Vagina (tissue), 2 donors: ENCODE measurements around the gene SAT1. TPM values are rescaled to one million over a fixed set of nuclear protein-coding genes. Genes with fewer than 3 reads are reported as not detected.

Source experiments
- DNase-seq, 2 donors: peaks; one replicate each; pipeline ENCODE4 v3.0.0-alpha.2; 2017; ENCODE audit errors: extremely low spot score in 2 of 2
- H3K27ac ChIP-seq: fragments of 200-600 bp; sonication (generic); one replicate; pipeline ENCODE4 v1.5.1; 2019
- H3K27me3 ChIP-seq: fragments of 200-600 bp; sonication (generic); one replicate; pipeline ENCODE4 v1.5.1; 2019
- H3K36me3 ChIP-seq, 2 donors: fragments of 200-600 bp; sonication (generic); one replicate each; pipeline ENCODE4 v1.5.1; 2017 to 2019
- H3K4me1 ChIP-seq: fragments of 200-600 bp; sonication (generic); one replicate; pipeline ENCODE4 v1.5.1; 2019
- H3K4me3 ChIP-seq, 2 donors: fragments of 200-600 bp; sonication (generic); 1 replicate in 1 of 2; 2 replicates in 1 of 2; pipeline ENCODE4 v1.5.1; 2016 to 2019
- H3K9me3 ChIP-seq: fragments of 200-600 bp; sonication (generic); one replicate; pipeline ENCODE4 v1.5.1; 2019
- POLR2A ChIP-seq, 2 donors: fragments of 450-650 bp; IDR thresholded peaks; one replicate each; pipeline ENCODE4 v1.6.1; 2017; ENCODE audit warnings: antibody characterized with exemption in 2 of 2, mild to moderate bottlenecking in 2 of 2, moderate library complexity in 2 of 2
- POLR2AphosphoS5 ChIP-seq, 2 donors: sonication (generic); formaldehyde crosslinking; IDR thresholded peaks; one replicate each; pipeline ENCODE4 v1.9.0; 2017; ENCODE audit warnings: antibody characterized with exemption in 2 of 2, mild to moderate bottlenecking in 2 of 2, low read depth in 1 of 2; ENCODE audit not compliant: insufficient read depth in 1 of 2
- intact Hi-C: fragments of 100-400 bp; cut with DNase I; formaldehyde crosslinking; loops from one replicate; pipeline ENCODE4 v1.15.1; 2023
- total RNA-seq: library from RNA; depleted of rRNA; stranded (reverse); fragments of >200 nt; gene quantifications from one replicate; pipeline ENCODE4 v1.2.3, GENCODE V29; 2016
- TF ChIP-seq, protein P1 (sequence below), 3 experiments: fragments of 450-650 bp in 2 of 3; fragments of 200-600 bp in 1 of 3; sonication (generic) in 1 of 3; IDR thresholded peaks; one replicate each; pipeline ENCODE4 v1.5.1; 2017 to 2019; ENCODE audit warnings: antibody characterized with exemption in 3 of 3, mild to moderate bottlenecking in 2 of 3, moderate library complexity in 2 of 3

The SAT1 gene
- total RNA-seq = 389 TPM

DNA sequence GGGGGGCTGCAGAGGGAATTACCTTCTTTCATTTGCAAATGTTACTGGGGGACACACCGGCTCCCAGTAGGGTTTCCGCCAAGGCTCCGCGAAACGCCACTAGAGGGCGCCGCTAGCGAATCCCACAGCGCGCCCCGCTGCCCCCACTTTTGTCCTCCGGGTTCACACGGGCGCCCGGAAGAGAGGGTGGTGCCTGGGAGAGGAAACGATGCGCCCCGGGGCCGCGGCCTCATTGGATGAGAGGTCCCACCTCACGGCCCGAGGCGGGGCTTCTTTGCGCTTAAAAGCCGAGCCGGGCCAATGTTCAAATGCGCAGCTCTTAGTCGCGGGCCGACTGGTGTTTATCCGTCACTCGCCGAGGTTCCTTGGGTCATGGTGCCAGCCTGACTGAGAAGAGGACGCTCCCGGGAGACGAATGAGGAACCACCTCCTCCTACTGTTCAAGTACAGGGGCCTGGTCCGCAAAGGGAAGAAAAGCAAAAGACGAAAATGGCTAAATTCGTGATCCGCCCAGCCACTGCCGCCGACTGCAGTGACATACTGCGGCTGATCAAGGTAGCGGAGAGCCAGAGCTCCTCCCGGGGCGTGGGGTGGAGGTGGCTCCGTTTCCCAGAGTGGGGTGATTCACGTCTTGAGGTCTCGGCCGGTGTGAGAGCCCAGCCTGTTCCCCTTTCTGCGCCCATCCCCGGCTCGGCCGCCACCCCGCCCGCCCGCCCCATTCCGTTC is at the start of gene SAT1:
SAT1 (plus strand) TSS at position 311 of the 726 bp plus-strand sequence; CDS start at position 490, 179 bp downstream.
- H3K27ac ChIP-seq = peak within 1 kb of the TSS; percentile 94
- peak within 1 kb of the TSS; percentile 51 to 64 for H3K4me3 ChIP-seq
- intact Hi-C loops = loop anchor here (5.0 kb wide), 1 partner anchor 119 kb away; no protein-coding TSS in a partner anchor
- no peaks in the 10 kb centered on the region for H3K9me3 ChIP-seq
- TF ChIP-seq POLR2AphosphoS5 (IDR thresholded peaks at IDR 0.05; ENCODE audit: insufficient read depth in 1 of 2, low read depth in 1 of 2) (peak; percentile 72 to 99), POLR2A (IDR thresholded peaks at IDR 0.05) (peak in 1 of 2 donors; percentile 97)
- TF ChIP-seq, protein P1, sequence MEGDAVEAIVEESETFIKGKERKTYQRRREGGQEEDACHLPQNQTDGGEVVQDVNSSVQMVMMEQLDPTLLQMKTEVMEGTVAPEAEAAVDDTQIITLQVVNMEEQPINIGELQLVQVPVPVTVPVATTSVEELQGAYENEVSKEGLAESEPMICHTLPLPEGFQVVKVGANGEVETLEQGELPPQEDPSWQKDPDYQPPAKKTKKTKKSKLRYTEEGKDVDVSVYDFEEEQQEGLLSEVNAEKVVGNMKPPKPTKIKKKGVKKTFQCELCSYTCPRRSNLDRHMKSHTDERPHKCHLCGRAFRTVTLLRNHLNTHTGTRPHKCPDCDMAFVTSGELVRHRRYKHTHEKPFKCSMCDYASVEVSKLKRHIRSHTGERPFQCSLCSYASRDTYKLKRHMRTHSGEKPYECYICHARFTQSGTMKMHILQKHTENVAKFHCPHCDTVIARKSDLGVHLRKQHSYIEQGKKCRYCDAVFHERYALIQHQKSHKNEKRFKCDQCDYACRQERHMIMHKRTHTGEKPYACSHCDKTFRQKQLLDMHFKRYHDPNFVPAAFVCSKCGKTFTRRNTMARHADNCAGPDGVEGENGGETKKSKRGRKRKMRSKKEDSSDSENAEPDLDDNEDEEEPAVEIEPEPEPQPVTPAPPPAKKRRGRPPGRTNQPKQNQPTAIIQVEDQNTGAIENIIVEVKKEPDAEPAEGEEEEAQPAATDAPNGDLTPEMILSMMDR (IDR thresholded peaks at IDR 0.05) = peak; percentile 36 to 68 (median 58)
- no peaks in the 10 kb centered on the region for H3K4me1 ChIP-seq
- H3K36me3 ChIP-seq = no peaks in the 10 kb centered on the region
- peak; percentile 96 to 97 for DNase-seq
- H3K27me3 ChIP-seq = no peaks in the 10 kb centered on the region

GRCh38 chrX:23736030-23736429 is 46.9 kb upstream of the SAT1 start:
- no peaks in the 10 kb centered on the region for H3K9me3 ChIP-seq
- H3K4me1 ChIP-seq = no peaks in the 10 kb centered on the region
- intact Hi-C loops = no loop called here
- TF ChIP-seq POLR2A (IDR thresholded peaks at IDR 0.05) (no peak), POLR2AphosphoS5 (IDR thresholded peaks at IDR 0.05; ENCODE audit: insufficient read depth in 1 of 2, low read depth in 1 of 2) (no peak)
- TF ChIP-seq, protein P1 (IDR thresholded peaks at IDR 0.05) = no peak
- no peak for DNase-seq
- H3K4me3 ChIP-seq = no peak overlapping the region
- no peaks in the 10 kb centered on the region for H3K27me3 ChIP-seq
- no peak overlapping the region for H3K27ac ChIP-seq
- H3K36me3 ChIP-seq = peaks cover 0 to under 1% of the 10 kb centered on the region in 2 donors

- Histone ChIP-seq H3K9me3 (no peaks in the 10 kb centered on the region), H3K36me3 (no peaks in the 10 kb centered on the region), H3K4me3 (no peak overlapping the region), H3K27me3 (no peaks in the 10 kb centered on the region), H3K27ac (no peak overlapping the region), H3K4me1 (peaks cover 6% of the 10 kb centered on the region)
- intact Hi-C loops = no loop called here
- no peak for DNase-seq
- TF ChIP-seq, protein P1 (IDR thresholded peaks at IDR 0.05) = no peak
- no peak for TF ChIP-seq POLR2AphosphoS5 (IDR thresholded peaks at IDR 0.05; ENCODE audit: insufficient read depth in 1 of 2, low read depth in 1 of 2)
- no peak for TF ChIP-seq POLR2A (IDR thresholded peaks at IDR 0.05)
These were observed 45.6 kb upstream of the SAT1 start for GRCh38 chrX:23737413-23737812.

GRCh38 chrX:23742174-23742696 is 40.7 kb upstream of the SAT1 start:
- intact Hi-C loops = no loop called here
- Histone ChIP-seq H3K36me3 (no peaks in the 10 kb centered on the region), H3K9me3 (no peaks in the 10 kb centered on the region), H3K4me1 (peaks cover 6% of the 10 kb centered on the region), H3K27ac (peak overlapping the region; percentile 78), H3K27me3 (no peaks in the 10 kb centered on the region), H3K4me3 (peak overlapping the region; percentile 46 to 57)
- DNase-seq = no peak
- TF ChIP-seq POLR2A (IDR thresholded peaks at IDR 0.05) (no peak), POLR2AphosphoS5 (IDR thresholded peaks at IDR 0.05; ENCODE audit: insufficient read depth in 1 of 2, low read depth in 1 of 2) (peak in 1 of 2 donors; percentile 22)
- TF ChIP-seq, protein P1 (IDR thresholded peaks at IDR 0.05) = no peak
